Heart left ventricle (tissue), 16 donors: ENCODE measurements around the gene RSL24D1. TPM values are rescaled to one million over a fixed set of nuclear protein-coding genes. Genes with fewer than 3 reads are reported as not detected.
"Not testable (repeated sequence)": the region's sequence is repeated elsewhere in the genome, so short reads cannot be mapped to it uniquely, and the experiment has no call there.

Source experiments
- ATAC-seq, 4 donors: fragments of 200-7000 bp; cut with Tn5 transposase; one replicate each; pipeline ENCODE4 v1.9.1; 2020 to 2022; ENCODE audit warnings: moderate library complexity in 4 of 4, mild to moderate bottlenecking in 3 of 4, moderate number of reproducible peaks in 1 of 4
- DNase-seq, 5 donors: peaks; one replicate each; pipeline ENCODE4 v3.0.0-alpha.2; 2020
- H3K27ac ChIP-seq, 12 donors: fragments of 200-600 bp; sonication (generic) in 4 of 12; one replicate each; pipeline versions ENCODE4 v1.5.0 to v1.8.0; 2016 to 2022; ENCODE audit warnings: mild to moderate bottlenecking in 2 of 12
- H3K27me3 ChIP-seq, 9 donors: fragments of 200-600 bp; sonication (generic) in 2 of 9; one replicate each; pipeline versions ENCODE4 v1.5.1 to v1.8.0; 2016 to 2022; ENCODE audit warnings: mild to moderate bottlenecking in 3 of 9
- H3K36me3 ChIP-seq, 9 donors: fragments of 200-600 bp; sonication (generic) in 2 of 9; one replicate each; pipeline versions ENCODE4 v1.5.0 to v1.8.0; 2018 to 2022; ENCODE audit warnings: mild to moderate bottlenecking in 2 of 9
- H3K4me1 ChIP-seq, 12 donors: fragments of 200-600 bp; sonication (generic) in 4 of 12; one replicate each; pipeline versions ENCODE4 v1.5.0 to v1.8.0; 2016 to 2022; ENCODE audit warnings: mild to moderate bottlenecking in 3 of 12
- H3K4me3 ChIP-seq, 12 donors: fragments of 200-600 bp; sonication (generic) in 4 of 12; one replicate each; pipeline versions ENCODE4 v1.5.0 to v1.8.0; 2017 to 2022; ENCODE audit warnings: mild to moderate bottlenecking in 9 of 12, moderate library complexity in 4 of 12
- H3K9me3 ChIP-seq, 12 donors: fragments of 200-600 bp; sonication (generic) in 4 of 12; one replicate each; pipeline versions ENCODE4 v1.5.0 to v1.8.0; 2016 to 2022; ENCODE audit warnings: mild to moderate bottlenecking in 1 of 12
- CTCF ChIP-seq, 12 donors: fragments of 200-600 bp; sonication (generic) in 4 of 12; IDR thresholded peaks; one replicate each; pipeline versions ENCODE4 v1.5.0 to v1.8.0; 2018 to 2022; ENCODE audit warnings: antibody characterized with exemption in 12 of 12, mild to moderate bottlenecking in 5 of 12
- POLR2A ChIP-seq, 2 donors: fragments of 450-650 bp; IDR thresholded peaks; one replicate each; pipeline ENCODE4 v1.6.1; 2017; ENCODE audit warnings: antibody characterized with exemption in 2 of 2, mild to moderate bottlenecking in 2 of 2, moderate library complexity in 2 of 2
- WGBS, 4 donors: extraction: QIAGEN DNeasy Blood & Tissue Kit in 2 of 4; methylation state at CpG; one replicate each; pipeline versions ENCODE4 v1.1.5 to v1.1.7; 2013 to 2018; 5-methylcytosine and 5-hydroxymethylcytosine counted together
- intact Hi-C, 10 donors: fragments of 100-400 bp; cut with DNase I; formaldehyde crosslinking; loops; one replicate each; pipeline versions ENCODE4 v1.11.1 to v1.14.2; 2022
- polyA plus RNA-seq, 2 donors: library from polyadenylated mRNA; stranded (reverse); fragments of 200-250 nt; gene quantifications; one replicate each; pipeline ENCODE4 v1.2.3, GENCODE V29; 2013
- total RNA-seq, 9 donors: library from RNA; depleted of rRNA in 2 of 9; stranded (reverse); fragments of >200 nt in 2 of 9; fragmentation: NEBNext Ultra II Directional in 3 of 9; extraction: Animal tissue kit (Norgen Biotek cat#: 25700) in 3 of 9; gene quantifications; one replicate each; pipeline versions ENCODE4 v1.1.0 to v1.2.4, GENCODE V29; 2016 to 2023
- donor health status: ischemic (EF 13 %, LVEDD 7.1; RV severe dilation, severe dysfunction).
- donor health status: healthy with polysubstance abuse.
- donor health status: DM: no; HTN: yes; CAD: no.
- donor health status: DM: no; HTN: no; CAD: no.
- donor health status: ischemic (EF 25% LVEDD 6.9; RV normal size, moderate dysfunction).
- donor health status: ischemic (EF 25% LVEDD 5.7; RV mildly dilated, moderate dysfunction).
- donor health status: healthy.
- donor health status: DM: yes; HTN: yes; CAD: no.
- donor health status: ischemic (EF 35%, LVEDD 5.7; RV mildly dilated, moderate dysfunction).
- donor health status: nonischemic (EF 11% LVEDD 7.7; RV severe dilation, severe dysfunction).
- donor health status: DM: yes; HTN: yes; CAD: no.
- donor health status: PGD.
- donor health status: ischemic (EF 29% LVEDD 5.4; RV normal size, mild dysfunction).
- donor health status: nonischemic (EF 23%, LVEDD 6.1; RV moderate dilation, normal function).

The RSL24D1 gene
- total and polyA plus RNA-seq, 11 donors: 25.5 to 51.9 (median 39.8) TPM

- Histone ChIP-seq H3K36me3 (no peaks in the 10 kb centered on the region), H3K4me1 (no peaks in the 10 kb centered on the region), H3K27ac (no peak overlapping the region), H3K27me3 (no peaks in the 10 kb centered on the region), H3K9me3 (peaks cover 0 to 8% (median 0%) of the 10 kb centered on the region in 12 donors), H3K4me3 (no peak overlapping the region)
- intact Hi-C loops: no loop called here
- TF ChIP-seq CTCF (IDR thresholded peaks at IDR 0.05) (no peak), POLR2A (IDR thresholded peaks at IDR 0.05) (no peak)
- 68 to 75% (median 72%) methylated on average over 4 of the region's 4 CpGs for WGBS, 4 donors
- ATAC-seq (no peak), DNase-seq (no peak)
Measured at GRCh38 chr15:55164284-55164683, 32.5 kb downstream of the RSL24D1 start.

- ATAC-seq: no peak
- TF ChIP-seq POLR2A (IDR thresholded peaks at IDR 0.05) (no peak), CTCF (IDR thresholded peaks at IDR 0.05) (no peak)
- Histone ChIP-seq H3K36me3 (no peaks in the 10 kb centered on the region), H3K27me3 (no peaks in the 10 kb centered on the region), H3K4me1 (no peaks in the 10 kb centered on the region), H3K4me3 (no peak overlapping the region), H3K9me3 (no peaks in the 10 kb centered on the region), H3K27ac (no peak overlapping the region)
- 38 to 56% (median 48%) methylated on average over 3 of the region's 3 CpGs for WGBS, 4 donors
- intact Hi-C loops: no loop called here
- DNase-seq: no peak
Measured at GRCh38 chr15:55151631-55152030, 45.1 kb downstream of the RSL24D1 start.

- DNase-seq, intact Hi-C loops, H3K9me3 ChIP-seq, H3K27me3 ChIP-seq, H3K4me1 ChIP-seq, H3K27ac ChIP-seq, H3K36me3 ChIP-seq, H3K4me3 ChIP-seq, ATAC-seq: not testable (repeated sequence)
- 86 to 92% (median 91%) methylated on average over 8 of the region's 8 CpGs for WGBS, 4 donors
Measured at GRCh38 chr15:55143132-55143531, 53.6 kb downstream of the RSL24D1 start.

- ATAC-seq: no peak
- TF ChIP-seq CTCF (IDR thresholded peaks at IDR 0.05) (no peak), POLR2A (IDR thresholded peaks at IDR 0.05) (no peak)
- H3K4me1 ChIP-seq: no peaks in the 10 kb centered on the region
- H3K4me3 ChIP-seq: no peak overlapping the region
- no peaks in the 10 kb centered on the region for H3K36me3 ChIP-seq
- intact Hi-C loops: no loop called here
- H3K27me3 ChIP-seq: no peaks in the 10 kb centered on the region
- 72 to 85% (median 75%) methylated on average over 2 of the region's 2 CpGs for WGBS, 4 donors
- H3K27ac ChIP-seq: no peak overlapping the region
- H3K9me3 ChIP-seq: peaks cover 0 to 33% (median 14%) of the 10 kb centered on the region in 12 donors
- no peak for DNase-seq
Measured at GRCh38 chr15:55133972-55134371, 62.8 kb downstream of the RSL24D1 start.

GRCh38 chr15:55132672-55133071 lies 64.1 kb downstream of the RSL24D1 start:
- Histone ChIP-seq H3K36me3 (no peaks in the 10 kb centered on the region), H3K27me3 (no peaks in the 10 kb centered on the region), H3K27ac (no peak overlapping the region), H3K4me3 (no peak overlapping the region), H3K9me3 (peaks cover 0 to 33% (median 14%) of the 10 kb centered on the region in 12 donors), H3K4me1 (no peaks in the 10 kb centered on the region)
- TF ChIP-seq CTCF (IDR thresholded peaks at IDR 0.05): no peak
- no peak for TF ChIP-seq POLR2A (IDR thresholded peaks at IDR 0.05)
- WGBS, 4 donors: 91 to 96% (median 92%) methylated on average over 2 of the region's 2 CpGs
- intact Hi-C loops: no loop called here
- ATAC-seq (no peak), DNase-seq (no peak)
